ENCODE measurements around the gene ARMH1.

The ARMH1 gene

GRCh38 chr1:44641126-44642102 is 33.1 kb upstream of the ARMH1 start:
- Histone ChIP-seq H4K20me1 (ENCODE audit: control insufficient read depth, insufficient read depth, low read depth, low read length) (no peaks in the 10 kb centered on the region), H3F3A (ENCODE audit: control insufficient read depth, insufficient read depth) (no peaks in the 10 kb centered on the region), H3K27ac (ENCODE audit: low read depth, low read length) (no peak overlapping the region), H3K4me1 (ENCODE audit: control insufficient read depth, low read length) (no peaks in the 10 kb centered on the region), H3K79me2 (ENCODE audit: control insufficient read depth, low read length) (0 out of 2 replicates have a peak, but pooled peaks cover 5% of the 10 kb centered on the region), H3K36me3 (ENCODE audit: control insufficient read depth, low read length) (peaks cover 93% of the 10 kb centered on the region), H3K9me2 (replicated peaks; ENCODE audit: control insufficient read depth, low read length) (no peaks in the 10 kb centered on the region), H3K4me2 (ENCODE audit: low read length) (no peak overlapping the region), H3K4me3 (ENCODE audit: low read length) (no peak overlapping the region), H3K9me3 (ENCODE audit: control insufficient read depth, insufficient read depth, low read length) (no peaks in the 10 kb centered on the region), H3K27me3 (ENCODE audit: control insufficient read depth, low read length) (no peaks in the 10 kb centered on the region)
- TF ChIP-seq CTCF (IDR thresholded peaks at IDR 0.05; ENCODE audit: low read depth, low read length, poor library complexity, severe bottlenecking): no peak
- TF ChIP-seq EZH2phosphoT487 (IDR thresholded peaks at IDR 0.05; ENCODE audit: borderline replicate concordance, low read length): no peak

GRCh38 chr1:44642255-44642654 is 32.3 kb upstream of the ARMH1 start:
- Histone ChIP-seq H3K79me2 (ENCODE audit: control insufficient read depth, low read length) (0 out of 2 replicates have a peak, but pooled peaks cover 5% of the 10 kb centered on the region), H3K9me3 (ENCODE audit: control insufficient read depth, insufficient read depth, low read length) (no peaks in the 10 kb centered on the region), H3K36me3 (ENCODE audit: control insufficient read depth, low read length) (peaks cover 93% of the 10 kb centered on the region), H3K4me2 (ENCODE audit: low read length) (no peak overlapping the region), H3K4me1 (ENCODE audit: control insufficient read depth, low read length) (no peaks in the 10 kb centered on the region), H4K20me1 (ENCODE audit: control insufficient read depth, insufficient read depth, low read depth, low read length) (no peaks in the 10 kb centered on the region), H3K9me2 (replicated peaks; ENCODE audit: control insufficient read depth, low read length) (no peaks in the 10 kb centered on the region), H3F3A (ENCODE audit: control insufficient read depth, insufficient read depth) (no peaks in the 10 kb centered on the region), H3K27ac (ENCODE audit: low read depth, low read length) (no peak overlapping the region), H3K4me3 (ENCODE audit: low read length) (no peak overlapping the region), H3K27me3 (ENCODE audit: control insufficient read depth, low read length) (no peaks in the 10 kb centered on the region)
- TF ChIP-seq CTCF (IDR thresholded peaks at IDR 0.05; ENCODE audit: low read depth, low read length, poor library complexity, severe bottlenecking) (no peak), EZH2phosphoT487 (IDR thresholded peaks at IDR 0.05; ENCODE audit: borderline replicate concordance, low read length) (no peak)

- H3K4me2 ChIP-seq (ENCODE audit: low read length): no peak overlapping the region
- no peaks in the 10 kb centered on the region for H3K9me3 ChIP-seq (ENCODE audit: control insufficient read depth, insufficient read depth, low read length)
- no peak overlapping the region for H3K27ac ChIP-seq (ENCODE audit: low read depth, low read length)
- H3K79me2 ChIP-seq (ENCODE audit: control insufficient read depth, low read length): 0 out of 2 replicates have a peak, but pooled peaks cover 5% of the 10 kb centered on the region
- no peaks in the 10 kb centered on the region for H3K27me3 ChIP-seq (ENCODE audit: control insufficient read depth, low read length)
- peaks cover 93% of the 10 kb centered on the region for H3K36me3 ChIP-seq (ENCODE audit: control insufficient read depth, low read length)
- TF ChIP-seq CTCF (IDR thresholded peaks at IDR 0.05; ENCODE audit: low read depth, low read length, poor library complexity, severe bottlenecking) (no peak), EZH2phosphoT487 (IDR thresholded peaks at IDR 0.05; ENCODE audit: borderline replicate concordance, low read length) (no peak)
- H3K9me2 ChIP-seq (replicated peaks; ENCODE audit: control insufficient read depth, low read length): no peaks in the 10 kb centered on the region
- no peaks in the 10 kb centered on the region for H3K4me1 ChIP-seq (ENCODE audit: control insufficient read depth, low read length)
- no peak overlapping the region for H3K4me3 ChIP-seq (ENCODE audit: low read length)
- no peaks in the 10 kb centered on the region for H4K20me1 ChIP-seq (ENCODE audit: control insufficient read depth, insufficient read depth, low read depth, low read length)
- H3F3A ChIP-seq (ENCODE audit: control insufficient read depth, insufficient read depth): no peaks in the 10 kb centered on the region
These were observed 31.6 kb upstream of the ARMH1 start for GRCh38 chr1:44642925-44643324.

All from DOHH2 (cell line).